Measurements from ENCODE around the gene IKZF4.
"Not testable (repeated sequence)": the region's sequence is repeated elsewhere in the genome, so short reads cannot be mapped to it uniquely, and the experiment has no call there.

DNA sequence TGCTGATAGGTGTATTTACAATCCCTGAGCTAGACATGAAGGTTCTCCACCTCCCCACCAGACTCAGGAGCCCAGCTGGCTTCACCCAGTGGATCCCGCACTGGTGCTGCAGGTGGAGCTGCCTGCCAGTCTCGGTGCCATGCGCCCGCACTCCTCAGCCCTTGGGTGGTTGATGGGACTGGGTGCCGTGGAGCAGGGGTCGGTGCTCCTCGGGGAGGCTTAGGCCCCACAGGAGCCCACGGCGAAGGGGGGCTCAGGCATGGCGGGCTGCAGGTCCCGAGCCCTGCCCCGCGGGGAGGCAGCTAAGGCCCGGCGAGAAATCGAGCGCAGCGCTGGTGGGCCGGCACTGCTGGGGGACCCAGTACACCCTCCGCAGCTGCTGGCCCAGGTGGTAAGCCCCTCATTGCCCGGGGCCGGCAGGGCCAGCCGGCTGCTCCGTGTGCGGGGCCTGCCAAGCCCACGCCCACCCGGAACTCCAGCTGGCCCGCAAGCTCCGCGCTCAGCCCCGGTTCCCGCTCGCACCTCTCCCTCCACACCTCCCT lies 20.8 kb upstream of the IKZF4 start:
- TF ChIP-seq, protein P1, sequence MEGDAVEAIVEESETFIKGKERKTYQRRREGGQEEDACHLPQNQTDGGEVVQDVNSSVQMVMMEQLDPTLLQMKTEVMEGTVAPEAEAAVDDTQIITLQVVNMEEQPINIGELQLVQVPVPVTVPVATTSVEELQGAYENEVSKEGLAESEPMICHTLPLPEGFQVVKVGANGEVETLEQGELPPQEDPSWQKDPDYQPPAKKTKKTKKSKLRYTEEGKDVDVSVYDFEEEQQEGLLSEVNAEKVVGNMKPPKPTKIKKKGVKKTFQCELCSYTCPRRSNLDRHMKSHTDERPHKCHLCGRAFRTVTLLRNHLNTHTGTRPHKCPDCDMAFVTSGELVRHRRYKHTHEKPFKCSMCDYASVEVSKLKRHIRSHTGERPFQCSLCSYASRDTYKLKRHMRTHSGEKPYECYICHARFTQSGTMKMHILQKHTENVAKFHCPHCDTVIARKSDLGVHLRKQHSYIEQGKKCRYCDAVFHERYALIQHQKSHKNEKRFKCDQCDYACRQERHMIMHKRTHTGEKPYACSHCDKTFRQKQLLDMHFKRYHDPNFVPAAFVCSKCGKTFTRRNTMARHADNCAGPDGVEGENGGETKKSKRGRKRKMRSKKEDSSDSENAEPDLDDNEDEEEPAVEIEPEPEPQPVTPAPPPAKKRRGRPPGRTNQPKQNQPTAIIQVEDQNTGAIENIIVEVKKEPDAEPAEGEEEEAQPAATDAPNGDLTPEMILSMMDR (IDR thresholded peaks at IDR 0.05; ENCODE audit: low read depth, low read length, poor library complexity, severe bottlenecking) = not testable (repeated sequence)
- not testable (repeated sequence) for TF ChIP-seq EZH2phosphoT487 (IDR thresholded peaks at IDR 0.05; ENCODE audit: borderline replicate concordance, low read length)

Data from DOHH2 (cell line).